ENCODE data around the gene SH3GLB1. TPM values are rescaled to one million over a fixed set of nuclear protein-coding genes. Genes with fewer than 3 reads are reported as not detected.
"Not testable (repeated sequence)": the region's sequence is repeated elsewhere in the genome, so short reads cannot be mapped to it uniquely, and the experiment has no call there.

The SH3GLB1 gene
- total RNA-seq, 4 donors from 2014 or later = 58.4 to 81.7 (median 77.3) TPM

DNA sequence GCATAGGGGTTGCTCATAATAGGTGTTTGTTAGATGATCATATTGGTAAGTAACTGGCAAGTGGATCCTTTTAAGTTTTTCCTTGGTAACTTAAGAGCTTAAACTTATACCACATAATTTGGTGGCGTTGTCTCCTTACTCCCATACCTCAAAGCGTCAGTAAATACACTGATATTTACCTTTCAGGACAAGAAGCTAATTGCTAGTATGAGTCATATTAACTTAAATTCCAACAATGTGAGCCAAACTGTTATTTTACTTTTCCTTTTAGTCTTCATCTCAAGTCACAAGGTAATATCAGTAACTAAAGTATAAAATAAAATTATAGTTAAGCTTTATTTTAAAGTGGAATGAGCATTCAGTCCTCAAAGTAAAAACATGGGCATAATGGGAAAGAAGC is 9.0 kb upstream of the SH3GLB1 start:
- H3K27ac ChIP-seq = no peak overlapping the region
- TF ChIP-seq EP300 (IDR thresholded peaks at IDR 0.05) (no peak), POLR2AphosphoS5 (IDR thresholded peaks at IDR 0.05) (no peak), POLR2A (IDR thresholded peaks at IDR 0.05) (no peak)
- TF ChIP-seq, protein P1, sequence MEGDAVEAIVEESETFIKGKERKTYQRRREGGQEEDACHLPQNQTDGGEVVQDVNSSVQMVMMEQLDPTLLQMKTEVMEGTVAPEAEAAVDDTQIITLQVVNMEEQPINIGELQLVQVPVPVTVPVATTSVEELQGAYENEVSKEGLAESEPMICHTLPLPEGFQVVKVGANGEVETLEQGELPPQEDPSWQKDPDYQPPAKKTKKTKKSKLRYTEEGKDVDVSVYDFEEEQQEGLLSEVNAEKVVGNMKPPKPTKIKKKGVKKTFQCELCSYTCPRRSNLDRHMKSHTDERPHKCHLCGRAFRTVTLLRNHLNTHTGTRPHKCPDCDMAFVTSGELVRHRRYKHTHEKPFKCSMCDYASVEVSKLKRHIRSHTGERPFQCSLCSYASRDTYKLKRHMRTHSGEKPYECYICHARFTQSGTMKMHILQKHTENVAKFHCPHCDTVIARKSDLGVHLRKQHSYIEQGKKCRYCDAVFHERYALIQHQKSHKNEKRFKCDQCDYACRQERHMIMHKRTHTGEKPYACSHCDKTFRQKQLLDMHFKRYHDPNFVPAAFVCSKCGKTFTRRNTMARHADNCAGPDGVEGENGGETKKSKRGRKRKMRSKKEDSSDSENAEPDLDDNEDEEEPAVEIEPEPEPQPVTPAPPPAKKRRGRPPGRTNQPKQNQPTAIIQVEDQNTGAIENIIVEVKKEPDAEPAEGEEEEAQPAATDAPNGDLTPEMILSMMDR (IDR thresholded peaks at IDR 0.05) = no peak
- no peaks in the 10 kb centered on the region for H3K36me3 ChIP-seq
- no peak overlapping the region for H3K4me3 ChIP-seq
- H3K9me3 ChIP-seq = no peaks in the 10 kb centered on the region
- H3K27me3 ChIP-seq = no peaks in the 10 kb centered on the region
- no peaks in the 10 kb centered on the region for H3K4me1 ChIP-seq
- ATAC-seq = no peak
- 80 to 86% methylated on average over 2 of the region's 2 CpGs for WGBS, 2 donors (ENCODE audit: low coverage in 1 of 2)

DNA sequence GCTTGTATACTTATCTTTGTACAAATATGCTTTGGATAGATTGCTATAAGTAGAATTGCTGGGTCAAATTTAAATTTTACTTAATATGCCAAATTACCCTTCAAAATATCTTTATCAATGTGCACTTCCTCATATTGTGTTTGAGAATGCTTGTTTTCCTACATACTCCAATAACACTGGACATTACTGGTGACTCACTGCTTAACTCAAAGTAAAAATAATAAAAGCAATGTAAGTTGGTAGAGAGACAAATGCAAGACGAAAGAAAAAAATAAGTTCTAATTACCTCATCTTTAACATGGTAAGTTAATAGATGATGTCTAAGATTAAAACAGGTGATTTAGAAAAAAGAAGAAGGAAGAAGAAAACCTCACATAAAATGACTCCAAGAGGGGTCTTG is 7.9 kb upstream of the SH3GLB1 start:
- H3K36me3 ChIP-seq = no peaks in the 10 kb centered on the region
- H3K4me3 ChIP-seq = no peak overlapping the region
- 78 to 100% methylated on average over 1 of the region's 1 CpG for WGBS, 2 donors (ENCODE audit: low coverage in 1 of 2)
- no peaks in the 10 kb centered on the region for H3K27me3 ChIP-seq
- no peak for ATAC-seq
- no peaks in the 10 kb centered on the region for H3K9me3 ChIP-seq
- H3K4me1 ChIP-seq = no peaks in the 10 kb centered on the region
- TF ChIP-seq, protein P1 (IDR thresholded peaks at IDR 0.05) = no peak
- TF ChIP-seq POLR2A (IDR thresholded peaks at IDR 0.05) (no peak), EP300 (IDR thresholded peaks at IDR 0.05) (no peak), POLR2AphosphoS5 (IDR thresholded peaks at IDR 0.05) (no peak)
- no peak overlapping the region for H3K27ac ChIP-seq

- Histone ChIP-seq H3K9me3 (no peaks in the 10 kb centered on the region), H3K4me3 (no peak overlapping the region), H3K36me3 (no peaks in the 10 kb centered on the region), H3K4me1 (peaks cover 0 to 10% (median 0%) of the 10 kb centered on the region in 3 donors), H3K27me3 (no peaks in the 10 kb centered on the region), H3K27ac (no peak overlapping the region)
- ATAC-seq = no peak
- 92% methylated on average over 2 of the region's 2 CpGs; no CpG with 5 or more reads in 1 of the 2 donors for WGBS, 2 donors (ENCODE audit: low coverage in 1 of 2)
- no peak for TF ChIP-seq POLR2AphosphoS5 (IDR thresholded peaks at IDR 0.05)
- TF ChIP-seq, protein P1 (IDR thresholded peaks at IDR 0.05) = no peak
- no peak for TF ChIP-seq EP300 (IDR thresholded peaks at IDR 0.05)
- TF ChIP-seq POLR2A (IDR thresholded peaks at IDR 0.05) = no peak
Measured at GRCh38 chr1:86699186-86699585, 5.2 kb upstream of the SH3GLB1 start.

DNA sequence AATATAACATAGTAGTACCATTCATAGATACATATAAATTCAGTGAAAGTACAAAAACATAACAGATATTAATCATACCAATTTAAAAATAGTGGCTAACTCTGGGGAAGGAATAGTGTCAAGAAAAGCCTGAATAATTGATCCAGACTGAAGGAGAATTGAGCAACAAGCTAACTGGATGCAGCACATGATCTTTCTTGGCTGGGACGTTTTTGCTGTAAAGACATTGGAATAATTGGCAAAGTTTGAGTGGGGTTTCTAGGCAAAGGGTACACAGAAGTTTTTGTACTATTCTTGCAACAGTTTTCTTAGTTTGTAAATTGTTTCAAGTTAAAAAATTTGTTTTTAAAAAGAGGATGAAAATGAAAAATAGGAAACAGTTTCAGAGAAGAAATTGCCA is 2.6 kb upstream of the SH3GLB1 start:
- H3K4me1 ChIP-seq = peaks cover under 1 to 21% (median 5%) of the 10 kb centered on the region in 3 donors
- 31 to 33% methylated on average over 1 of the region's 1 CpG for WGBS, 2 donors (ENCODE audit: low coverage in 1 of 2)
- no peaks in the 10 kb centered on the region for H3K9me3 ChIP-seq
- H3K36me3 ChIP-seq = no peaks in the 10 kb centered on the region
- H3K27me3 ChIP-seq = no peaks in the 10 kb centered on the region
- TF ChIP-seq EP300 (IDR thresholded peaks at IDR 0.05) (no peak), POLR2AphosphoS5 (IDR thresholded peaks at IDR 0.05) (no peak), POLR2A (IDR thresholded peaks at IDR 0.05) (no peak)
- TF ChIP-seq, protein P1 (IDR thresholded peaks at IDR 0.05) = no peak
- no peak overlapping the region for H3K4me3 ChIP-seq
- no peak overlapping the region for H3K27ac ChIP-seq
- ATAC-seq = no peak

DNA sequence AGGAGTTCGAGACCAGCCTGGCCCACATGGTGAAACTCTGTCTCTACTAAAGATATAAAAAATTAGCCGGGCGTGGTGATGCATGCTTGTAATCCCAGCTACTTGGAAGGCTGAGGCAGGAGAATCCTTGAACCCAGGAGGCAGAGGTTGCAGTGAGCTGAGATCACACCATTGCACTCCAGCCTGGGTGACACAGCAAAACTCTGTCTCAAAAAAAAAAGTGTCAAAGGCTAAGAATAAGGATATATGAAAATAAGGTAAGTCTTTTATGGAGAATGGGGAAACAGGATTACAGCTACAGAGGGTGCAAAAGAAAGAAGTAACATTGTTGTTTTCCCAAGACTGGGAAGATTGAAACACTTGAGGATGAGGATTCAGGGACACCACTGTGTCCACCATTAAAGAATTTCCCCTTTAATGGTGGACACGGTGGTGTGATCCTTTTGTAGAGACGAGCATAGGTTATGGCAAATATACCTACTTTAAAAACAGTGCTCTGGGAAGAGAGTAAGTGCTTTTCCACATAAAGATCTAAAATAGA is 1.4 kb upstream of the SH3GLB1 start:
- not testable (repeated sequence) for H3K27me3 ChIP-seq, H3K36me3 ChIP-seq, H3K4me3 ChIP-seq

More for the DNA sequence above, 1.4 kb upstream of the SH3GLB1 start:
- WGBS, 2 donors (ENCODE audit: low coverage in 1 of 2) = 81 to 96% methylated on average over 3 to 4 of the region's 5 CpGs
- ATAC-seq, H3K9me3 ChIP-seq, H3K27ac ChIP-seq: not testable (repeated sequence)
- H3K4me1 ChIP-seq = peaks cover 10 to 34% (median 11%) of the 10 kb centered on the region in 3 donors
